H1 (cell line): ENCODE results near the gene RAI14. TPM values are rescaled to one million over a fixed set of nuclear protein-coding genes. Genes with fewer than 3 reads are reported as not detected.

Experiments
- JUND ChIP-seq: IDR thresholded peaks from 2 replicates; pipeline ENCODE4 v1.6.1; 2011; ENCODE audit warnings: mild to moderate bottlenecking, improper control_type of control experiment, low read length
- SIX5 ChIP-seq: IDR thresholded peaks from 2 replicates; pipeline ENCODE4 v1.6.1; 2011; ENCODE audit warnings: mild to moderate bottlenecking, low read depth, low read length
- SP2 ChIP-seq: IDR thresholded peaks from 2 replicates; pipeline ENCODE4 v1.6.1; 2012; ENCODE audit warnings: mild to moderate bottlenecking, low read length, inconsistent platforms
- polyA plus RNA-seq, 7 experiments: library from polyadenylated mRNA; depleted of rRNA in 3 of 7; stranded (reverse) in 5 of 7; unstranded in 2 of 7; fragments of >200 nt in 5 of 7; fragments of 200-250 nt in 2 of 7; gene quantifications; 1 replicate in 5 of 7; 2 replicates in 1 of 7; 4 replicates in 1 of 7; pipeline versions ENCODE4 v1.2.1 to v1.2.3, GENCODE V29; 2011 to 2013; ENCODE audit warnings: missing spikeins in 2 of 7, mixed read lengths in 2 of 7
- total RNA-seq: library from RNA; stranded (reverse); fragmentation: NEBNext Ultra II Directional; extraction: Animal tissue kit (Norgen Biotek cat#: 25700); gene quantifications from 2 replicates; pipeline ENCODE4 v1.2.1, GENCODE V29; 2021
- TF ChIP-seq, protein P1 (sequence below): IDR thresholded peaks from 2 replicates; pipeline ENCODE4 v1.6.1; 2012; ENCODE audit warnings: inconsistent platforms
- TF ChIP-seq, protein P2 (sequence below): IDR thresholded peaks from 2 replicates; pipeline ENCODE4 v1.6.1; 2011; ENCODE audit warnings: low read length, improper control_type of control experiment

The RAI14 gene
- total and polyA plus RNA-seq, 2 of the 8 experiments (the other 6 are each of a cell fraction or from before 2014, with no cell fraction given), result 48.4 to 210 TPM

DNA sequence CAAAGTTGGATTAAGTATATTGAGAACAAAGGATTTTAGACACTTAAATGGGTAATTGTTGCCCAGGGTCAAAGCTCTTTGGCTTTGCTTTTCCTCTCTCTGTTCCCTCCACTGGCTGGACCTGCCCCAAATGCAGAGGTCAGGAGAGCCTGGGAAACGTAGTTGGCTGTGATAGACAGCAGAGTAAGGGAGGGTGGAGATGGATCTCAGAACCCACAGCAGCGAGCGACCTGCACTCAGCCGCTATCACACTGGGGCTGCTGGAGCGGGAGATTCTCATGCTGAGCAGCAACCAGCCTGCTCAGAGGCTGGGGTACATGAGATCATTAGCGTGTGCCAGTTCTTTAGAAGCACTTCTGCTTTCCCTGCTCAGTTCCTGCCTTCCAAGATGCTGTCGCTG is 111.1 kb downstream of the RAI14 start (continued):
- TF ChIP-seq, protein P1, sequence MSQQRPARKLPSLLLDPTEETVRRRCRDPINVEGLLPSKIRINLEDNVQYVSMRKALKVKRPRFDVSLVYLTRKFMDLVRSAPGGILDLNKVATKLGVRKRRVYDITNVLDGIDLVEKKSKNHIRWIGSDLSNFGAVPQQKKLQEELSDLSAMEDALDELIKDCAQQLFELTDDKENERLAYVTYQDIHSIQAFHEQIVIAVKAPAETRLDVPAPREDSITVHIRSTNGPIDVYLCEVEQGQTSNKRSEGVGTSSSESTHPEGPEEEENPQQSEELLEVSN, result peak; percentile 44; the same call in 1 of the 2 replicates
- TF ChIP-seq JUND (no peak), SP2 (no peak), SIX5 (no peak)
- TF ChIP-seq, protein P2, sequence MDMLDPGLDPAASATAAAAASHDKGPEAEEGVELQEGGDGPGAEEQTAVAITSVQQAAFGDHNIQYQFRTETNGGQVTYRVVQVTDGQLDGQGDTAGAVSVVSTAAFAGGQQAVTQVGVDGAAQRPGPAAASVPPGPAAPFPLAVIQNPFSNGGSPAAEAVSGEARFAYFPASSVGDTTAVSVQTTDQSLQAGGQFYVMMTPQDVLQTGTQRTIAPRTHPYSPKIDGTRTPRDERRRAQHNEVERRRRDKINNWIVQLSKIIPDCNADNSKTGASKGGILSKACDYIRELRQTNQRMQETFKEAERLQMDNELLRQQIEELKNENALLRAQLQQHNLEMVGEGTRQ, result no peak
